PC-9 (cell line): ENCODE results near the gene RTN4RL1. TPM values are rescaled to one million over a fixed set of nuclear protein-coding genes. Genes with fewer than 3 reads are reported as not detected.

ENCODE experiments used
- BruUV-seq: library from RNA; stranded (reverse); fragments of 400-500 nt; replicated peaks from 2 replicates; lab custom pipeline; 2021; lab: Mats Ljungman, UMichigan
- CTCF ChIA-PET: fragments of 300-600 bp; sonication (Branson Sonifier 250); formaldehyde crosslinking; loops from one replicate; lab custom pipeline; 2022; ENCODE audit warnings: antibody characterized with exemption; lab: Charles Lee
- POLR2A ChIA-PET: fragments of 300-600 bp; sonication (Branson Sonifier 250); formaldehyde crosslinking; loops from one replicate; lab custom pipeline; 2022; ENCODE audit warnings: antibody characterized with exemption; ENCODE audit not compliant: unreplicated experiment; lab: Charles Lee
- DNase-seq, 2 experiments: peaks; one replicate each; pipeline versions ENCODE4 v3.0.0 to v3.0.0-alpha.2; 2015 to 2022; ENCODE audit warnings: mixed read lengths in 1 of 2
- H2AFZ ChIP-seq: fragments of 200-600 bp; sonication (generic); 2 replicates; pipeline ENCODE4 v1.8.1; 2017; ENCODE audit warnings: antibody characterized with exemption
- H3F3A ChIP-seq: fragments of 200-600 bp; sonication (generic); 2 replicates; pipeline ENCODE4 v1.8.1; 2017; ENCODE audit warnings: antibody characterized with exemption, mild to moderate bottlenecking, low read depth; ENCODE audit not compliant: insufficient read depth
- H3K27ac ChIP-seq: fragments of 200-600 bp; sonication (generic); 2 replicates; pipeline ENCODE4 v1.6.1; 2016; ENCODE audit warnings: mixed run types
- H3K27me3 ChIP-seq: fragments of 200-600 bp; sonication (generic); 2 replicates; pipeline ENCODE4 v1.6.1; 2016; ENCODE audit warnings: low read depth, mixed run types; ENCODE audit not compliant: insufficient read depth
- H3K36me3 ChIP-seq: fragments of 200-600 bp; sonication (generic); 2 replicates; pipeline ENCODE4 v1.6.1; 2016; ENCODE audit warnings: low read depth, mixed run types
- H3K4me1 ChIP-seq: fragments of 200-600 bp; sonication (generic); replicated peaks from 2 replicates; pipeline ENCODE4 v1.6.1; 2016; ENCODE audit warnings: mixed run types; ENCODE audit not compliant: insufficient read depth
- H3K4me2 ChIP-seq: fragments of 200-600 bp; sonication (generic); 2 replicates; pipeline ENCODE4 v1.6.1; 2017; ENCODE audit warnings: mixed run types
- H3K4me3 ChIP-seq: fragments of 200-600 bp; sonication (generic); 2 replicates; pipeline ENCODE4 v1.6.1; 2016; ENCODE audit warnings: mixed run types
- H3K79me2 ChIP-seq: fragments of 200-600 bp; sonication (generic); 2 replicates; pipeline ENCODE4 v1.6.1; 2017; ENCODE audit warnings: low read depth, mixed run types
- H3K9me2 ChIP-seq: fragments of 200-600 bp; sonication (generic); 2 replicates; pipeline ENCODE4 v1.8.1; 2017; ENCODE audit warnings: mild to moderate bottlenecking; ENCODE audit not compliant: insufficient read depth
- H3K9me3 ChIP-seq: fragments of 200-600 bp; sonication (generic); 2 replicates; pipeline ENCODE4 v1.8.1; 2016; ENCODE audit warnings: low read depth; ENCODE audit not compliant: insufficient read depth
- H4K20me1 ChIP-seq: fragments of 200-600 bp; sonication (generic); 2 replicates; pipeline ENCODE4 v1.8.1; 2017; ENCODE audit not compliant: insufficient read depth
- CTCF ChIP-seq: fragments of 200-600 bp; sonication (generic); conservative IDR thresholded peaks from 2 replicates; pipeline ENCODE4 v1.6.1; 2017; ENCODE audit warnings: mixed run types, antibody characterized with exemption, mild to moderate bottlenecking, moderate library complexity
- EZH2 ChIP-seq: fragments of 200-600 bp; sonication (generic); IDR thresholded peaks from 2 replicates; pipeline ENCODE4 v1.8.0; 2017; ENCODE audit warnings: antibody characterized with exemption, low read depth
- intact Hi-C: fragments of 100-400 bp; cut with micrococcal nuclease; formaldehyde crosslinking; loops from one replicate; pipeline ENCODE4 v1.10.0; 2022; ENCODE audit not compliant: unreplicated experiment
- total RNA-seq: library from RNA; stranded (reverse); gene quantifications from 2 replicates; pipeline ENCODE4 v1.2.3, GENCODE V29; 2021

RTN4RL1 gene
- total RNA-seq, 1 experiment from 2014 or later, result 0.13 TPM

DNA sequence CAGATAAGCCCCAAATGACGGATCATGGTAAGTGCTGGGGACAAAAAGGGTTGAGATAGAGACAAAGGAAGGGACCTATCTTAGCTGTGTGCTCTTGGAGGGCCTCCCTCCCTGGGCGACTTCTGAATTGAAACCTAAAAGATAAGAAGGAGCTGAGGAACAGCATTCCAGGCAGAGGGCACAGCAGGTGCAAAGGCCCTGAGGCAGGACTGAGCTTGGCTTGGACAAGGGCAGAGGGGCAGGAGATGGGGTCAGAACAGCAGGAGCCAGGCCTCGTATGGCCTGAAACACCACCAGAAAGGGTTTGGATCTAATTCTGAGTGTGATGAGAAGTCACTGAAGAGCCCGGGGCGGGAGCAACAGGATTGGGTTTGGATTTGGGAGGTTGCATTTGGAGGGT, 75.4 kb downstream of the RTN4RL1 start:
- no peak overlapping the region for H3K27ac ChIP-seq
- H3K4me1 ChIP-seq, result no peaks in the 10 kb centered on the region
- peaks cover 14% of the 10 kb centered on the region; the same call in 1 of the 2 replicates for H3F3A ChIP-seq
- no TSS peak for BruUV-seq
- no peak overlapping the region for H3K4me3 ChIP-seq
- H4K20me1 ChIP-seq, result no peaks in the 10 kb centered on the region
- no peaks in the 10 kb centered on the region for H3K79me2 ChIP-seq
- H3K27me3 ChIP-seq, result no peaks in the 10 kb centered on the region
- DNase-seq, result no peak
- H3K4me2 ChIP-seq, result no peak overlapping the region
- H3K9me2 ChIP-seq, result no peaks in the 10 kb centered on the region; the same call in 1 of the 2 replicates
- H3K9me3 ChIP-seq, result no peaks in the 10 kb centered on the region
- intact Hi-C loops, result no loop called here
- H3K36me3 ChIP-seq, result no peaks in the 10 kb centered on the region
- ChIA-PET POLR2A (no interaction called here), CTCF (no interaction called here)
- H2AFZ ChIP-seq, result no peak overlapping the region
- TF ChIP-seq CTCF (no peak), EZH2 (no peak)

GRCh38 chr17:1948517-1948825, 76.7 kb downstream of the RTN4RL1 start:
- no peaks in the 10 kb centered on the region for H3K79me2 ChIP-seq
- H4K20me1 ChIP-seq, result no peaks in the 10 kb centered on the region
- POLR2A ChIA-PET, result no interaction called here
- no peaks in the 10 kb centered on the region for H3K27me3 ChIP-seq
- intact Hi-C loops, result no loop called here
- no peaks in the 10 kb centered on the region; the same call in 1 of the 2 replicates for H3K9me2 ChIP-seq
- no peak overlapping the region for H3K4me2 ChIP-seq
- no peaks in the 10 kb centered on the region for H3K9me3 ChIP-seq
- H3F3A ChIP-seq, result peaks cover 14% of the 10 kb centered on the region; the same call in 1 of the 2 replicates
- no peak for DNase-seq
- no peak overlapping the region for H3K27ac ChIP-seq
- H3K36me3 ChIP-seq, result no peaks in the 10 kb centered on the region
- BruUV-seq, result no TSS peak
- no peaks in the 10 kb centered on the region for H3K4me1 ChIP-seq
- CTCF ChIA-PET, result no interaction called here
- no peak overlapping the region for H2AFZ ChIP-seq
- TF ChIP-seq CTCF (no peak), EZH2 (no peak)
- H3K4me3 ChIP-seq, result no peak overlapping the region

DNA sequence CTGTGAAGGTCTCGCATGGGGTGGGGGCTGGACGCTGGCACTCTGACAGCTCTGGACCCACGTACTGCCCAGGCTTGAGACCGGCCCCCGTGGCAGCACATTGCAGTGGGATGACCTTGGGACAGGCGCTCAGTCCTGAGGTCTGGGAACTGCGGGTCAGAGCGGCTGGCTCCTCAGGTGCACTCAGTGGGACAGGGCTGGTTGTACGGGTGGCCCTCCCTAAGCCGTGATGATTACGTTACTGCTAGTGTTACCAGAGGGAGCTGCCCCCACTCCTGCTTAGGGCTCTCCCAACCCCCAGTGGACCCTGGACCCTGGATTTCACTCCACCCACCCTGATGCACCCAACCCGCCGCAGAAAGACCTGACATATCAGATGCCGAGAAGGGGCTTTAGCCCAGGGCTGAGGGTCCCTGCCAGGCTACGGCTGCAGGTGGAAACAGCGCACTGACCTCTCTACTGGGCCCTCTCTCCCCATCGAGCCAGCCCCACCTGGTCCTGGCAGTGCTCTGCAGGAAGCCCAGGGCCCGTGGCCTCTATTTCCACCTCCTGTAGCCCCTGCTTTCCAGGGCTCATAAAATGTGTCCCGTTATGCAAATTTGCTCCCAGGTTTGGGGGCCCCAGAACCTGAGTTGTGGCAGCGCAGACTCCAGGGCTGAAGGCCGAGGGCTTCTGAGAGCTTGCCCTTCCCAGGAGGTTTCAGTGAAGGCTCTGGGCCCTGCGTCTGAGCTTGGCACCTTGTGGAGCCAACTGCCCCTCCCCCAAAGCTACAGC, 77.2 kb downstream of the RTN4RL1 start:
- no peak for DNase-seq
- BruUV-seq, result no TSS peak
- no peaks in the 10 kb centered on the region for H4K20me1 ChIP-seq
- H2AFZ ChIP-seq, result no peak overlapping the region
- H3F3A ChIP-seq, result peaks cover 14% of the 10 kb centered on the region; the same call in 1 of the 2 replicates
- H3K9me3 ChIP-seq, result no peaks in the 10 kb centered on the region
- intact Hi-C loops, result no loop called here
- H3K27ac ChIP-seq, result no peak overlapping the region
- TF ChIP-seq EZH2, result no peak
- no peak for TF ChIP-seq CTCF
- no peaks in the 10 kb centered on the region for H3K4me1 ChIP-seq
- H3K36me3 ChIP-seq, result no peaks in the 10 kb centered on the region
- no peak overlapping the region for H3K4me2 ChIP-seq
- no peak overlapping the region for H3K4me3 ChIP-seq
- no peaks in the 10 kb centered on the region for H3K9me2 ChIP-seq
- H3K79me2 ChIP-seq, result no peaks in the 10 kb centered on the region
- CTCF ChIA-PET, result no interaction called here
- no peaks in the 10 kb centered on the region for H3K27me3 ChIP-seq
- POLR2A ChIA-PET, result no interaction called here
